Activated naive CD4-positive, alpha-beta T cell treated with Interleukin-2 at 50 U/mL for 16 hours (primary cell): ENCODE measurements around the gene HYCC2.
"Not testable (repeated sequence)": the region's sequence is repeated elsewhere in the genome, so short reads cannot be mapped to it uniquely, and the experiment has no call there.

Source experiments
- DNase-seq: peaks from one replicate; pipeline ENCODE4 v3.0.0-alpha.2; 2020

The HYCC2 gene

DNA sequence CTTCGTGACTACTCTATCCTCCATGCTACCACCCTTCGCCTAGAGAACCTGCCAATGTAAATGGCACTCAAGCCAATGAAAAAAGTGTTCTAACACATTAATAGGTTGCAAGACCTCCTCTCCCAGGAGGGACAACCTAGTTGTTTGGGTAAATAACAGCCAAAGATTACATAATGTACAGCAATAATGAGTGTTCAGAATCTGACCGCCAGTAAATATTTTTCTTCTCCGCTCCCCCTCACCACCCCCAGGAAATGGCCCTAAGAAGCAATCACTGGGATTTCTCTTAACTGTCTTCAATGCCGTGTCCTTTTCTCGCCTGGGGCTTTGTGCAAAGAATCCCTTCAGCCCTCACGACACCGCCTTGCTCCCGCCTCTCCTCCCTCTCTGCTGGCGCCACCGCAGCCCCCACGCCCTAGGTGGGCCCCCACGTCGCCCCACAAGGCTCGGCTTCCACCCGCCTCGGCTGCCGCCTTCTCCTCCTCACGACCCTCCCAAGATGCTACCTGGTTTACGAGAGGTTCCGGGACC is 458 bp downstream of the HYCC2 start:
- DNase-seq, result no peak

DNA sequence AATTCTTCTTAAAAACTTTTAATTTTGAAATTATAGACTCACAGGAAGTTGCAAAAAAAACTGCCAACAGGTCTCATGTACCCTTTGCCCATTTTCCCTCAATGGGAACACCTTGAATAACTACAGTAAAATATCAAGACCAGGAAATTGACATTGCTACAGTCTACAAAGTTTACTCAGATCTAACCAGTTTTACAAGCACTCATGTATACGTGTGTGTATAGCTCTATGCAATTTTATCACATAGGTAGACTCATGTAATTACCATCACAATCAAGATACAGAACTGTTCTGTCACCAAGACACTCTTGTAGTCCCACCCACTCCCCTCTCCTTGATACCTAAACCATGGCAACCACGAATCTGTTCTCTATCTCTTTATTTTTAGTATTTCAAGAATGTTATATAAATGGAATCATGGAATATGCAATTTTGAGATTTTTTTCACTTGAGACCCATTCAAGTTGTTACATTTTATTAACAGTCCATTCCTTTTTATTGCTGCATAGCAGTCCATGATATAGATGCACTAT is 6.6 kb downstream of the HYCC2 start:
- no peak for DNase-seq

DNA sequence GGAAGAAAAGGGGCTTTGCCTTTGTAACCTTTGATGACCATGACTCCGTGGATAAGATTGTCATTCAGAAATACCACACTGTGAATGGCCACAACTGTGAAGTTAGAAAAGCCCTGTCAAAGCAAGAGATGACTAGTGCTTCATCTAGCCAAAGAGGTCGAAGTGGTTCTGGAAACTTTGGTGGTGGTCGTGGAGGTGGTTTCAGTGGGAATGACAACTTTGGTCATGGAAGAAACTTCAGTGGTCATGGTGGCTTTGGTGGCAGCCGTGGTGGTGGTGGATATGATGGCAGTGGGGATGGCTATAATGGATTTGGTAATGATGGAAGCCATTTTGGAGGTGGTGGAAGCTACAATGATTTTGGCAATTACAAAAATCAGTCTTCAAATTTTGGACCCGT is 8.0 kb downstream of the HYCC2 start:
- peak; percentile 15 for DNase-seq

DNA sequence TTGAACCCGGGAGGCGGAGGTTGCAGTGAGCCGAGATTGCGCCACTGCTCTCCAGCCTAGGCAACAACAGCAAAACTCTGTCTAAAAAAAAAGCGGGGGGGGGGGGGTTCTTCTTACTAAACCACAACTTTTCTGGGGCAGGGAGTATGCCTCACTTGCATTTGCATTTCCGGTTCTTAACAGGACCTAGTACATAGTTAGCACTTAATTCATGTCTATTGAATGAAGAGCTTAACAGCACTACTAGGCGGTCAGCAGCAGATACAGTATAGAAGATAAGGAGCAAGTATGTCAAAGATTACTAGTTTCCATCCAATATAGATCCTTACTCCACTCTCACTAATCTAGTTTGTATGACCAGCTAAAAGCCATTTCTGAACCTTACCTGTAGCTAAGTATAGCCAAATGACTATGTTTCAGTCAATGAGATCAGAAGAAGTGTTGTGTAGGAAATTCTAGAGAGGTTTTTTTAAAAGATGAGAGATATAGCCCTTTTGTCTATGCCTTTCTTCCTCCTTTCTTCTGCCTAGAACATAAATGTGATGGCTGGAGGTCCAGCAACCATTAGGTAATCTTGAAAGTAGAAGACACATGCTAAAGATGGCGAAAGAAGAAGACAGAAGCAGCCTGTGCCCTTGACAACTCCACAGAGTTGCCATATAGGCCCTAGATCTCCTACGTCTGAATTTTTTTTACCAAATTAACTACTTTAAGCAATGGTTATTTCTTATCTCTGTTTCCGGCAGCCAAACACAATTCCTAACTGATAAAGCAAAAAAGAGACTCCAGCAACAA is 11.3 kb downstream of the HYCC2 start:
- no peak for DNase-seq

DNA sequence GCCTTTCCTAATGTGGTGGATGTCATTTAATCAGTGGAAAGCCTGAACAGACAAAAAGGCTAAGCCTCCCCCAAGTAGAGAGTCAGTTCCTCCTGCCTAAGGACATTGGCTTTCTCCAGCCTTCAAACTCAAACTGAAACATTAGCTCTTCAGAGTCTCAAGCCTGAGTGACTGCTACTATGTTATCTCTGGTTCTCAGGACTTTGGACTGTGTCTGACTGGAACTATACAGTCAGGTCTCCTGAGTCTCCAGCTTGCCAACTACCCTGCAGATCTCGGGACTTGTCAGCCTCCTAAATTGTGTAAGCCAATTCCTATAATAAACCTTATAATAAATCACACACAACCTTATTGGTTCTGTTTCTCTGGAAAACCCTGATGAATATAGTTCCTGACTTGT is 12.6 kb downstream of the HYCC2 start:
- no peak for DNase-seq

DNA sequence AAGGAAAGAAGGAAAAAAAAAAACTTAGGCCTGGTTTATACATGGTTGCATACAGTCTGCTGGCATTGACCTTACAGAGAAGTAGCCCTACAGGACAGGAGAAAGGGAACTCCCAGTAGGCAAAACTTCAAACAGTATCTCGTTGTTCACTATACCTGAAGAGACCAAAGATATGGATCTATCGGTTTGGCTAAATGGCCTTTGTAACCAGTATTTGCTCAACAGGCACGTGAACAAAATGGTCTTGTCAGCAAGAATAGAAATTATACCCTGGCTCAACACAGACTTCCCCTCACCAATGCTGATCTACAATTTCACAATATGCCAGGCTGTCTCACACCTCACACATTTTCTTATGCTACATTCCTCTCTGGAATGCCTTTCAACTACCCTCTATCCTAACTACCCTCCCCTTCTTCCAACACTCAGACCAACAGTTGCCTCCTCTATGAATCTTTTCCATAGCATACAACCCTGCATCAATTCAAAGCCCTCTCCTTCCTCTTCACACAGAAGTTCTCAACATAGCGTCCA is 13.7 kb downstream of the HYCC2 start:
- no peak for DNase-seq

DNA sequence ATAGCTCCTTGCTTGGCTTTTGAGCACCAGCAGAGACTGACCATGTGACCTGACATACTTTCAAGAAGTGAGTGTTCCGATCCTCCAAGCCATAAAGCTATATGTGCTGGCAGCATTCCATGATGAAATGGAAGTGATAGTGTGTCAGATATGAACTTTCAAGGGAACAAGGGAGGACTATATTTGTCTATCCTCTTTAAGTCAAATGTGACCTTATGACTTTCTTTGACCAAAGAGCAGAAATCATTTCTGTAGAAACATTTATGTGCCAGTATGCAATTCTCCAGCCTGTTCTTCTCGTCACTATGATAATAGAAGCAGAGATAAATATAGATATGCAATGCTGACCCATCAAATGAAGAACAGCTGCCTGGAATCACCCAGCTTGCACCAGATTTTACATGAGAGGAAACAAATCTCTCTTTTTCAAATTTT is 14.4 kb downstream of the HYCC2 start:
- no peak for DNase-seq

DNA sequence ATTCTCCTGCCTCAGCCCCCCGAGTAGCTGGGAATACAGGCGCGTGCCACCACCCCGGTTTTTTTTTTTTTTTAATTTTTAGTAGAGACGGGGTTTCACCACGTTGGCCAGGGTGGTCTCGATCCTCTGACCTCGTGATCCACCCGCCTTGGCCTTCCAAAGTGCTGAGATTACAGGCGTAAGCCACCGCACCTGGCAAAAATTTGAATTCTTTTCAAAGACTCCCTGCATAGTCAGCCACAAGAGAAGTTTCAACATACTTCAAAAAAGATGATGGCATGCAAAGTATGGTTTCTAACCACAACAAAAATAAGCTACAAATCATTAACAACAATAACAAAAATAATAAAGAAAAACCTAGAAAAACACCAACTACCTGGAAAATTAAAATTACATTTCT is 22.0 kb downstream of the HYCC2 start:
- DNase-seq, result no peak

DNA sequence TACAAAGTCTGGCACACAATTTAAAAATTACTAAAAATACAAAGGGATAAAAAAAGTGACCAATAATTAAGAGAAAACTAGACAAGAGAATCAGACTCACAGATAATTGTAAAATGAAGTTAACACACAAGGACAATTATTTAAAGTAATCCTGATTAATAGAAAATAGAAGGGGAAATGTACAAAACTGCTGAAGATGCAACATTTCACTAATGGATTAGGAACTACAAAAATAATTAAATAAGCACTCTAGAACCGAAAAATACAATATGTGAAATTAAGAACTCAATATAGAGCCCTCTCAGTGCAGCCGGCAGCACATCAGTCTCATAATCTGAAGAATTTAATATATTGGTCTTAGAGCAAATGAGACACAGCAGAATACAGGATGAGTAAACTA is 24.6 kb downstream of the HYCC2 start:
- DNase-seq, result no peak

DNA sequence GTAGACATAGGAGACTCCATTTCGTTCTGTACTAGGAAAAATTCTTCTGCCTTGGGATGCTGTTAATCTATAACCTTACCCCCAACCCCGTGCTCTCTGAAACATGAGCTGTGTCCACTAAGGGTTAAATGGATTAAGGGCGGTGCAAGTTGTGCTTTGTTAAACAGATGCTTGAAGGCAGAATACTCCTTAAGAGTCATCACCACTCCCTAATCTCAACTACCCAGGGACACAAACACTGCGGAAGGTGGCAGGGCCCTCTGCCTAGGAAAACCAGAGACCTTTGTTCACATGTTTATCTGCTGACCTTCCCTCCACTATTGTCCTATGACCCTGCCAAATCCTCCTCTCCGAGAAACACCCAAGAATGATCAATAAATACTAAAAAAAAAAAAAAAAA is 28.4 kb downstream of the HYCC2 start:
- DNase-seq, result not testable (repeated sequence)

DNA sequence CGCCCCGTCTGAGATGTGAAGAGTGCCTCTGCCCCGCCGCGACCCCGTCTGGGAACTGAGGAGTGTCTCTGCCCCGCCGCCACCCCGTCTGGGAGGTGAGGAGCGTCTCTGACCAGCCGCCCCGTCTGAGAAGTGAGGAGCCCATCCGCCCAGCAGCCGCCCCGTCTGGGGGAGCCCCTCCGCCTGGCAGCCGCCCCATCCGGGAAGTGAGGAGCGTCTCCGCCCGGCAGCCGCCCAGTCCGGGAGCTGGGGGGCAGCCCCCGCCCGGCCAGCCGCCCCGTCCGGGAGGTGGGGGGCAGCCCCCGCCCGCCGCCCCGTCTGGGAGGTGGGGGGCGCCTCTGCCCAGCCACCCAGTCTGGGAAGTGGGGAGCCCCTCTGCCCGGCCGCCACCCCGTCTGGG is 29.0 kb downstream of the HYCC2 start:
- not testable (repeated sequence) for DNase-seq

DNA sequence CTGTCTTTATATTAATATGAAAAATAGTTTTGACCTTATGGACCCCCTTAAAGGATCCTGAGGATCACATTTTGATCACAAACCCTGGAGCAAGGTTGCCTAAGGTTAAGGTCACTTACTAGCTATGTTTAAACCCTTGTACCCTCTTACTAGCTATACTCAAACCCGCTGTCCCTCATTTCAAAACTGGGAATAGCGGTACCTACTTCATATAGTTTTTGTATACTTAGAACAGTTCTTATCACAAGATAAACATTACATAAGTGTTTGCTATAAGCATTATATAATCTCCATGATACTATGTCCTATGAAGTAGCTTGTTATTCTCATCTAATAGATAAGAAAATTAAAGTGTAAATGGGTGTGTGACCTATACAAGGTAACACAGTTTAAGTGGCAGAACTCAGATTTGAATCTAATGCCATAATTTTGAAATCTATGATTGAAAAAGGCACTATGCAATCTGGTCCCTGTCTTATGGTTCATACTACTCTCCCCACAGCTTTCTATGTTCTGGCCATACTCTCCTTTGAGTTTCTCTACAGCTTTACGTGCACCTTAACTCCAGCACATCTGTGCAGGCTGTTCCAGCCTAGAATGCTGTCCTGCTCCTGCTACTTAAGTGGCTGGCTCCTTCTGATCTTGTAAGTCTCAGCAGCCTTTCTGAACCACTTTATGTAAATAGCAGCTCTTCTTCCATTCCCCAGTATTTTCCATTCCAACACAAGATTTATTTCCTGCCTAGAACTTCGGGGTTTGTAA is 30.4 kb downstream of the HYCC2 start:
- no peak for DNase-seq

DNA sequence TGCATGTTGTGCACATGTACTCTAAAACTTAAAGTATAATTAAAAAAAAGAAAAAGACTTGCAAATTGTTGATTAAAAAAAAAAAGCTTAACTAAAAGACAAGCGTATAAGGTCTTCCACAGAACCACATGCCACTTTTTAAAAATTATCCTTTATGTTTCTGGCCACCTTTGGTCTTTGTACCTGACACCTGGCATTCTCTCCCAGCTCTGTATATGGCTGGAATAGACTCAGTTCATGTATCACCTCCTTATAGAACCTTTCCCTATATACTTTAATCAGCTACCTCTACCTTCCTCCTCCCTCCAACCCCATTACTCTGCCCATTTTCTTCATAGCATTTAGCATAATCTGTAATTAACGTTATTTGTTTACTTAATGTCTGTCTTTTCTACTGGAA is 32.6 kb downstream of the HYCC2 start:
- no peak for DNase-seq

DNA sequence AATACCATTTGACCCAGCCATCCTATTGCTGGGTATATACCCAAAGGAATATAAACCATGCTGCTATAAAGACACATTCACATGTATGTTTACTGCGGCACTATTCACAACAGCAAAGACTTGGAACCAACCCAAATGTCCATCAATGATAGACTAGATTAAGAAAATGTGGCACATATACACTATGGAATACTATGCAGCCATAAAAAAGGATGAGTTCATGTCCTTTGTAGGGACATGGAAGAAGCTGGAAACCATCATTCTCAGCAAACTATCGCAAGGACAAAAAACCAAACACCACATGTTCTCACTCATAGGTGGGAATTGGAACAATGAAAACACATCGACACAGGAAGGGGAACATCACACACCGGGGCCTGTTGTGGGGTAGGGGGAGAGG is 33.1 kb downstream of the HYCC2 start:
- not testable (repeated sequence) for DNase-seq

DNA sequence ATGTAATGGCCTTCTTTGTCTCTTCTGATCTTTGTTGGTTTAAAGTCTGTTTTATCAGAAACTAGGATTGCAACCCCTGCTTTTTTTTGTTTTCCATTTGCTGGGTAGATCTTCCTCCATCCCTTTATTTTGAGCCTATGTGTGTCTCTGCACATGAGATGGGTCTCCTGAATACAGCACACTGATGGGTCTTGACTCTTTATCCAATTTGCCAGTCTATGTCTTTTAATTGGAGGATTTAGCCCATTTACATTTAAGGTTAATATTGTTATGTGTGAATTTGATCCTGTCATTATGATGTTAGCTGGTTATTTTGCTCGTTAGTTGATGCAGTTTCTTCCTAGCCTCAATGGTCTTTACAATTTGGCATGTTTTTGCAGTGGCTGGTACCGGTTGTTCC is 37.1 kb downstream of the HYCC2 start:
- not testable (repeated sequence) for DNase-seq

DNA sequence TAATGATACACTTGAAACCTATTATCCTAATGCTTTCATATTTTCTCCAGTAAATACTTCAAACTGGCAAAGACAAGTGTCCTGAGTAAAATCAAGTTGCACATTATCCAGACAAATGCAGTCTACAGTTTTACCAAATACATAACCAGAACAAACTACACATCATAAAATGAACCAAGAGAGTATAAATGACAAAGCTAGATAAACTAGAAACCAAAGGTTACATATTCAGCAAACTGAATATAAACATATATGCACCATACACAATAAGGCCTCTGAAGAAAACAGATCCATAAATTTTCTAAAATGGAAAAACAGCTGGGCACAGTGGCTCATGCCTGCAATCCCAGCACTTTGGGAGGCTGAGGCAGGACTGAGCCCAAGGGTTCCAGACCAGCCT is 47.0 kb downstream of the HYCC2 start:
- DNase-seq, result no peak

DNA sequence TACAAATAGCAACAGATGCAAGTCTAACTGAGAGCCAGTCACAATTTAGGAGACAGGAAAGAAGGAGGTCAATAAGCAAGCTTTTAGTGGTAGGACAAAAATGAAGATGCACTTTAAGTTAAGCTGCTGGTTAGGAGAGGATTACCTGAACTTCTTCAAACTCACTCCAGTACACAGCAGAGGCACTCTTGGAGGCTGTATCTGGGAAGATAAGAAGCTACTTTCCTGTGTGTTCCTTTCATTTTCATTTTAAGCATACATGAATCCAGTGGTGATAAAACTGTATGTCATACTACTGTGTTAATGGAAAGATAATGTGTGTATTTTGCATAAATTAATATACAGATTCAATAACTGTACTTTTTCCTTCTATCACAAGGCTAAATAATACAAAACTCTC is 49.6 kb downstream of the HYCC2 start:
- DNase-seq, result no peak
